Large intestine (tissue), 3 donors: ENCODE measurements around the gene RIOK2. TPM values are rescaled to one million over a fixed set of nuclear protein-coding genes. Genes with fewer than 3 reads are reported as not detected.

ENCODE experiments used
- DNase-seq, 2 donors: peaks; one replicate each; pipeline versions ENCODE4 v3.0.0 to v3.0.0-alpha.2; 2013
- H3K27ac ChIP-seq: one replicate; pipeline ENCODE4 v1.5.1; 2013; ENCODE audit warnings: low read length
- H3K27me3 ChIP-seq: 2 replicates; pipeline ENCODE4 v1.6.1; 2013; ENCODE audit warnings: low read length; ENCODE audit not compliant: control insufficient read depth, insufficient read depth
- H3K36me3 ChIP-seq: 2 replicates; pipeline ENCODE4 v1.6.1; 2013; ENCODE audit warnings: low read length; ENCODE audit not compliant: control insufficient read depth, insufficient read depth
- H3K4me1 ChIP-seq: one replicate; pipeline ENCODE4 v1.6.1; 2013; ENCODE audit warnings: low read length; ENCODE audit not compliant: control insufficient read depth, insufficient read depth
- H3K4me3 ChIP-seq: one replicate; pipeline ENCODE4 v1.5.1; 2013; ENCODE audit warnings: low read length
- H3K9me3 ChIP-seq: one replicate; pipeline ENCODE4 v1.6.1; 2013; ENCODE audit warnings: mild to moderate bottlenecking, low read depth, low read length, moderate library complexity; ENCODE audit not compliant: control insufficient read depth
- WGBS: methylation state at CpG from one replicate; pipeline ENCODE4 v1.1.5; 2013; ENCODE audit warnings: low lambda C conversion rate; ENCODE audit not compliant: insufficient coverage; 5-methylcytosine and 5-hydroxymethylcytosine counted together
- polyA plus RNA-seq: library from polyadenylated mRNA; unstranded; fragments of 120-200 nt; gene quantifications from one replicate; pipeline ENCODE4 v1.2.1, GENCODE V29; 2013

RIOK2 gene
- polyA plus RNA-seq, 1 donor, result 33.4 TPM

- Histone ChIP-seq H3K27ac (no peak overlapping the region), H3K4me3 (no peak overlapping the region), H3K36me3 (no peaks in the 10 kb centered on the region), H3K9me3 (no peaks in the 10 kb centered on the region), H3K4me1 (no peaks in the 10 kb centered on the region), H3K27me3 (no peaks in the 10 kb centered on the region)
- DNase-seq, result no peak
Observed at GRCh38 chr5:97133101-97133500, 49.9 kb downstream of the RIOK2 start.

GRCh38 chr5:97131921-97132320 lies 51.1 kb downstream of the RIOK2 start:
- WGBS, result 96% methylated on average over 3 of the region's 5 CpGs
- Histone ChIP-seq H3K36me3 (no peaks in the 10 kb centered on the region), H3K4me1 (no peaks in the 10 kb centered on the region), H3K4me3 (no peak overlapping the region), H3K27ac (no peak overlapping the region), H3K9me3 (no peaks in the 10 kb centered on the region), H3K27me3 (no peaks in the 10 kb centered on the region)
- no peak for DNase-seq

GRCh38 chr5:97131139-97131710 lies 51.8 kb downstream of the RIOK2 start:
- Histone ChIP-seq H3K27ac (no peak overlapping the region), H3K4me1 (no peaks in the 10 kb centered on the region)

GRCh38 chr5:97127727-97128126 lies 55.3 kb downstream of the RIOK2 start:
- Histone ChIP-seq H3K4me3 (no peak overlapping the region), H3K27ac (no peak overlapping the region), H3K36me3 (no peaks in the 10 kb centered on the region), H3K4me1 (no peaks in the 10 kb centered on the region), H3K27me3 (no peaks in the 10 kb centered on the region), H3K9me3 (no peaks in the 10 kb centered on the region)
- WGBS, result no CpG with 5 or more reads among the region's 1 CpG
- DNase-seq, result no peak

More at GRCh38 chr5:97131139-97131710, 51.8 kb downstream of the RIOK2 start:
- no peaks in the 10 kb centered on the region for H3K27me3 ChIP-seq
- no peaks in the 10 kb centered on the region for H3K36me3 ChIP-seq
- no peaks in the 10 kb centered on the region for H3K9me3 ChIP-seq
- no peak overlapping the region for H3K4me3 ChIP-seq
- no peak for DNase-seq

- no peaks in the 10 kb centered on the region for H3K9me3 ChIP-seq
- no peaks in the 10 kb centered on the region for H3K27me3 ChIP-seq
- H3K4me3 ChIP-seq, result no peak overlapping the region
- no peak overlapping the region for H3K27ac ChIP-seq
- no peak for DNase-seq
- H3K4me1 ChIP-seq, result no peaks in the 10 kb centered on the region
- WGBS, result 80% methylated on average over 1 of the region's 3 CpGs
- no peaks in the 10 kb centered on the region for H3K36me3 ChIP-seq
Observed at GRCh38 chr5:97125125-97125683, 57.8 kb downstream of the RIOK2 start.

GRCh38 chr5:97124335-97124734 lies 58.7 kb downstream of the RIOK2 start:
- no peaks in the 10 kb centered on the region for H3K36me3 ChIP-seq
- no peaks in the 10 kb centered on the region for H3K9me3 ChIP-seq
- no peak for DNase-seq
- no peaks in the 10 kb centered on the region for H3K4me1 ChIP-seq
- H3K27me3 ChIP-seq, result no peaks in the 10 kb centered on the region
- H3K27ac ChIP-seq, result no peak overlapping the region
- WGBS, result no CpG with 5 or more reads among the region's 2 CpGs
- no peak overlapping the region for H3K4me3 ChIP-seq

- Histone ChIP-seq H3K27me3 (no peaks in the 10 kb centered on the region), H3K27ac (no peak overlapping the region), H3K9me3 (no peaks in the 10 kb centered on the region), H3K36me3 (no peaks in the 10 kb centered on the region), H3K4me1 (no peaks in the 10 kb centered on the region), H3K4me3 (no peak overlapping the region)
- WGBS, result no CpG with 5 or more reads among the region's 5 CpGs
- no peak for DNase-seq
Observed at GRCh38 chr5:97121848-97122247, 61.2 kb downstream of the RIOK2 start.

- no peaks in the 10 kb centered on the region for H3K4me1 ChIP-seq
- no peaks in the 10 kb centered on the region for H3K36me3 ChIP-seq
- no peak for DNase-seq
- no peak overlapping the region for H3K27ac ChIP-seq
- H3K9me3 ChIP-seq, result no peaks in the 10 kb centered on the region
- WGBS, result 100% methylated on average over 1 of the region's 2 CpGs
- no peak overlapping the region for H3K4me3 ChIP-seq
- H3K27me3 ChIP-seq, result no peaks in the 10 kb centered on the region
Observed at GRCh38 chr5:97120195-97120594, 62.9 kb downstream of the RIOK2 start.

GRCh38 chr5:97119007-97119390 lies 64.0 kb downstream of the RIOK2 start:
- no peak for DNase-seq
- Histone ChIP-seq H3K9me3 (no peaks in the 10 kb centered on the region), H3K36me3 (no peaks in the 10 kb centered on the region), H3K27me3 (no peaks in the 10 kb centered on the region), H3K4me3 (no peak overlapping the region), H3K27ac (no peak overlapping the region), H3K4me1 (no peaks in the 10 kb centered on the region)
- WGBS, result no CpG with 5 or more reads among the region's 2 CpGs

- 72% methylated on average over 2 of the region's 2 CpGs for WGBS
- Histone ChIP-seq H3K27me3 (no peaks in the 10 kb centered on the region), H3K36me3 (no peaks in the 10 kb centered on the region), H3K27ac (no peak overlapping the region), H3K4me1 (no peaks in the 10 kb centered on the region), H3K4me3 (no peak overlapping the region), H3K9me3 (no peaks in the 10 kb centered on the region)
- no peak for DNase-seq
Observed at GRCh38 chr5:97118261-97119006, 64.6 kb downstream of the RIOK2 start.

- Histone ChIP-seq H3K4me3 (no peak overlapping the region), H3K36me3 (no peaks in the 10 kb centered on the region), H3K27me3 (no peaks in the 10 kb centered on the region), H3K4me1 (peaks cover 16% of the 10 kb centered on the region), H3K27ac (no peak overlapping the region), H3K9me3 (no peaks in the 10 kb centered on the region)
- DNase-seq, result no peak
- WGBS, result 80% methylated on average over 1 of the region's 9 CpGs
Observed at GRCh38 chr5:97115932-97116331, 67.1 kb downstream of the RIOK2 start.
